H1 (cell line): ENCODE data around the gene AKT1. TPM values are rescaled to one million over a fixed set of nuclear protein-coding genes. Genes with fewer than 3 reads are reported as not detected.

ENCODE experiments used
- BCL11A ChIP-seq, 2 experiments: IDR thresholded peaks; one replicate each; pipeline ENCODE4 v1.6.1; 2011; ENCODE audit warnings: low read depth in 2 of 2, low read length in 2 of 2, mild to moderate bottlenecking in 2 of 2
- CHD1 ChIP-seq: IDR thresholded peaks from 2 replicates; pipeline ENCODE4 v1.6.1; 2012; ENCODE audit warnings: low read depth, low read length, improper control_type of control experiment
- GTF2F1 ChIP-seq: IDR thresholded peaks from 2 replicates; pipeline ENCODE4 v1.6.1; 2012; ENCODE audit warnings: low read depth, low read length, improper control_type of control experiment, borderline replicate concordance
- SIN3A ChIP-seq, 2 experiments: IDR thresholded peaks in 1 of 2; conservative IDR thresholded peaks in 1 of 2; 2 replicates each; pipeline ENCODE4 v1.6.1; 2011 to 2012; ENCODE audit warnings: low read length in 2 of 2, improper control_type of control experiment in 1 of 2, low read depth in 1 of 2, mild to moderate bottlenecking in 1 of 2
- SP1 ChIP-seq: IDR thresholded peaks from 2 replicates; pipeline ENCODE4 v1.6.1; 2011; ENCODE audit warnings: low read depth, low read length
- TEAD4 ChIP-seq: IDR thresholded peaks from 2 replicates; pipeline ENCODE4 v1.6.1; 2012; ENCODE audit warnings: low read depth, low read length, inconsistent platforms, mixed read lengths
- polyA plus RNA-seq, 7 experiments: library from polyadenylated mRNA; depleted of rRNA in 3 of 7; stranded (reverse) in 5 of 7; unstranded in 2 of 7; fragments of >200 nt in 5 of 7; fragments of 200-250 nt in 2 of 7; gene quantifications; 1 replicate in 5 of 7; 2 replicates in 1 of 7; 4 replicates in 1 of 7; pipeline versions ENCODE4 v1.2.1 to v1.2.3, GENCODE V29; 2011 to 2013; ENCODE audit warnings: missing spikeins in 2 of 7, mixed read lengths in 2 of 7
- total RNA-seq: library from RNA; stranded (reverse); fragmentation: NEBNext Ultra II Directional; extraction: Animal tissue kit (Norgen Biotek cat#: 25700); gene quantifications from 2 replicates; pipeline ENCODE4 v1.2.1, GENCODE V29; 2021
- TF ChIP-seq, protein P1 (sequence below): fragments of 300-600 bp; sonication (generic); IDR thresholded peaks from 2 replicates; pipeline ENCODE4 v1.7.1; 2012; ENCODE audit warnings: low read length, moderate library complexity, mild to moderate bottlenecking, inconsistent platforms; ENCODE audit not compliant: insufficient replicate concordance
- TF ChIP-seq, protein P2 (sequence below): IDR thresholded peaks from 2 replicates; pipeline ENCODE4 v1.6.1; 2012; ENCODE audit warnings: low read length, inconsistent platforms

The AKT1 gene
- total and polyA plus RNA-seq, 2 of the 8 experiments (the other 6 are each of a cell fraction or from before 2014, with no cell fraction given), result 68.1 to 71.5 TPM

DNA sequence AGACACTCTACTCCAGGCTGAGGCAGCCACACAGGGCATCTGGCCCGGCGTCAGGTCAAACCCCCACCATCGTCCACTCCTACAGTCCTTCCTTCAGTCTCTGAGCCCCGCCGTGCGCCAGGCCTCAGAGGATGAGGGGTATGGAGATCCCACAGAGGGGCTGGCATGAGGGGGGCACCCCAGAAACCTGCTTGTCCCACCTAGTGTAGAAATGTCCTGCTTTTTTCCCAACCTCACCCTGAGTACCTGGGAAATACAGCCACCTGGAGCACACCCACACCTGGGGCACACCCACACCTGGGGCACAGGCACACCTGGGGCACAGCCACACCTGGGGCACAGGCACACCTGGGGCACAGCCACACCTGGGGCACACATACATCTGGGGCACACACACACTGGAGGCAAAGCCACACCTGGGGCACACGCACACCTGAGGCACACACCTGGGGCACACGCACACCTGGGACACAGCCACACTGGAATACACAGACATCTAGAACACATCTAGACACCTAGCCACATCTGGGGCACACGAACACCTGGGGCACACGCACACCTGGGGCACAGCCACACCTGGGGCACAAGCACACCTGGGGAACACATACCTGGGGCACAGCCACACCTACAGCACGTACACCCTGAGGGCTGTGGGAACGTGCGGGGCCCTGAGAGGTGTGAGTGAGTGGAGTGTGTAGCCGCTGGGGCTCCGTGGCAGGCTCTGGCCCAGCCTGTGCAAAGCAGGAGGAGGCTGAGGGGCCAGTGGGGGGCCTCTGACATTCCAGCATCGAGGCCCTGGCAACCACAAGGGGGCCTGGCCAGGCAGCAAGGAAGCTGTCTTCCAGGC lies 18.4 kb downstream of the AKT1 start (continued):
- TF ChIP-seq, protein P1, sequence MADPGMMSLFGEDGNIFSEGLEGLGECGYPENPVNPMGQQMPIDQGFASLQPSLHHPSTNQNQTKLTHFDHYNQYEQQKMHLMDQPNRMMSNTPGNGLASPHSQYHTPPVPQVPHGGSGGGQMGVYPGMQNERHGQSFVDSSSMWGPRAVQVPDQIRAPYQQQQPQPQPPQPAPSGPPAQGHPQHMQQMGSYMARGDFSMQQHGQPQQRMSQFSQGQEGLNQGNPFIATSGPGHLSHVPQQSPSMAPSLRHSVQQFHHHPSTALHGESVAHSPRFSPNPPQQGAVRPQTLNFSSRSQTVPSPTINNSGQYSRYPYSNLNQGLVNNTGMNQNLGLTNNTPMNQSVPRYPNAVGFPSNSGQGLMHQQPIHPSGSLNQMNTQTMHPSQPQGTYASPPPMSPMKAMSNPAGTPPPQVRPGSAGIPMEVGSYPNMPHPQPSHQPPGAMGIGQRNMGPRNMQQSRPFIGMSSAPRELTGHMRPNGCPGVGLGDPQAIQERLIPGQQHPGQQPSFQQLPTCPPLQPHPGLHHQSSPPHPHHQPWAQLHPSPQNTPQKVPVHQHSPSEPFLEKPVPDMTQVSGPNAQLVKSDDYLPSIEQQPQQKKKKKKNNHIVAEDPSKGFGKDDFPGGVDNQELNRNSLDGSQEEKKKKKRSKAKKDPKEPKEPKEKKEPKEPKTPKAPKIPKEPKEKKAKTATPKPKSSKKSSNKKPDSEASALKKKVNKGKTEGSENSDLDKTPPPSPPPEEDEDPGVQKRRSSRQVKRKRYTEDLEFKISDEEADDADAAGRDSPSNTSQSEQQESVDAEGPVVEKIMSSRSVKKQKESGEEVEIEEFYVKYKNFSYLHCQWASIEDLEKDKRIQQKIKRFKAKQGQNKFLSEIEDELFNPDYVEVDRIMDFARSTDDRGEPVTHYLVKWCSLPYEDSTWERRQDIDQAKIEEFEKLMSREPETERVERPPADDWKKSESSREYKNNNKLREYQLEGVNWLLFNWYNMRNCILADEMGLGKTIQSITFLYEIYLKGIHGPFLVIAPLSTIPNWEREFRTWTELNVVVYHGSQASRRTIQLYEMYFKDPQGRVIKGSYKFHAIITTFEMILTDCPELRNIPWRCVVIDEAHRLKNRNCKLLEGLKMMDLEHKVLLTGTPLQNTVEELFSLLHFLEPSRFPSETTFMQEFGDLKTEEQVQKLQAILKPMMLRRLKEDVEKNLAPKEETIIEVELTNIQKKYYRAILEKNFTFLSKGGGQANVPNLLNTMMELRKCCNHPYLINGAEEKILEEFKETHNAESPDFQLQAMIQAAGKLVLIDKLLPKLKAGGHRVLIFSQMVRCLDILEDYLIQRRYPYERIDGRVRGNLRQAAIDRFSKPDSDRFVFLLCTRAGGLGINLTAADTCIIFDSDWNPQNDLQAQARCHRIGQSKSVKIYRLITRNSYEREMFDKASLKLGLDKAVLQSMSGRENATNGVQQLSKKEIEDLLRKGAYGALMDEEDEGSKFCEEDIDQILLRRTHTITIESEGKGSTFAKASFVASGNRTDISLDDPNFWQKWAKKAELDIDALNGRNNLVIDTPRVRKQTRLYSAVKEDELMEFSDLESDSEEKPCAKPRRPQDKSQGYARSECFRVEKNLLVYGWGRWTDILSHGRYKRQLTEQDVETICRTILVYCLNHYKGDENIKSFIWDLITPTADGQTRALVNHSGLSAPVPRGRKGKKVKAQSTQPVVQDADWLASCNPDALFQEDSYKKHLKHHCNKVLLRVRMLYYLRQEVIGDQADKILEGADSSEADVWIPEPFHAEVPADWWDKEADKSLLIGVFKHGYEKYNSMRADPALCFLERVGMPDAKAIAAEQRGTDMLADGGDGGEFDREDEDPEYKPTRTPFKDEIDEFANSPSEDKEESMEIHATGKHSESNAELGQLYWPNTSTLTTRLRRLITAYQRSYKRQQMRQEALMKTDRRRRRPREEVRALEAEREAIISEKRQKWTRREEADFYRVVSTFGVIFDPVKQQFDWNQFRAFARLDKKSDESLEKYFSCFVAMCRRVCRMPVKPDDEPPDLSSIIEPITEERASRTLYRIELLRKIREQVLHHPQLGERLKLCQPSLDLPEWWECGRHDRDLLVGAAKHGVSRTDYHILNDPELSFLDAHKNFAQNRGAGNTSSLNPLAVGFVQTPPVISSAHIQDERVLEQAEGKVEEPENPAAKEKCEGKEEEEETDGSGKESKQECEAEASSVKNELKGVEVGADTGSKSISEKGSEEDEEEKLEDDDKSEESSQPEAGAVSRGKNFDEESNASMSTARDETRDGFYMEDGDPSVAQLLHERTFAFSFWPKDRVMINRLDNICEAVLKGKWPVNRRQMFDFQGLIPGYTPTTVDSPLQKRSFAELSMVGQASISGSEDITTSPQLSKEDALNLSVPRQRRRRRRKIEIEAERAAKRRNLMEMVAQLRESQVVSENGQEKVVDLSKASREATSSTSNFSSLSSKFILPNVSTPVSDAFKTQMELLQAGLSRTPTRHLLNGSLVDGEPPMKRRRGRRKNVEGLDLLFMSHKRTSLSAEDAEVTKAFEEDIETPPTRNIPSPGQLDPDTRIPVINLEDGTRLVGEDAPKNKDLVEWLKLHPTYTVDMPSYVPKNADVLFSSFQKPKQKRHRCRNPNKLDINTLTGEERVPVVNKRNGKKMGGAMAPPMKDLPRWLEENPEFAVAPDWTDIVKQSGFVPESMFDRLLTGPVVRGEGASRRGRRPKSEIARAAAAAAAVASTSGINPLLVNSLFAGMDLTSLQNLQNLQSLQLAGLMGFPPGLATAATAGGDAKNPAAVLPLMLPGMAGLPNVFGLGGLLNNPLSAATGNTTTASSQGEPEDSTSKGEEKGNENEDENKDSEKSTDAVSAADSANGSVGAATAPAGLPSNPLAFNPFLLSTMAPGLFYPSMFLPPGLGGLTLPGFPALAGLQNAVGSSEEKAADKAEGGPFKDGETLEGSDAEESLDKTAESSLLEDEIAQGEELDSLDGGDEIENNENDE, result no peak
- TF ChIP-seq, protein P2, sequence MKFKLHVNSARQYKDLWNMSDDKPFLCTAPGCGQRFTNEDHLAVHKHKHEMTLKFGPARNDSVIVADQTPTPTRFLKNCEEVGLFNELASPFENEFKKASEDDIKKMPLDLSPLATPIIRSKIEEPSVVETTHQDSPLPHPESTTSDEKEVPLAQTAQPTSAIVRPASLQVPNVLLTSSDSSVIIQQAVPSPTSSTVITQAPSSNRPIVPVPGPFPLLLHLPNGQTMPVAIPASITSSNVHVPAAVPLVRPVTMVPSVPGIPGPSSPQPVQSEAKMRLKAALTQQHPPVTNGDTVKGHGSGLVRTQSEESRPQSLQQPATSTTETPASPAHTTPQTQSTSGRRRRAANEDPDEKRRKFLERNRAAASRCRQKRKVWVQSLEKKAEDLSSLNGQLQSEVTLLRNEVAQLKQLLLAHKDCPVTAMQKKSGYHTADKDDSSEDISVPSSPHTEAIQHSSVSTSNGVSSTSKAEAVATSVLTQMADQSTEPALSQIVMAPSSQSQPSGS, result no peak
- TF ChIP-seq SIN3A (conservative IDR thresholded peaks at IDR 0.05 in 1 of 2, IDR thresholded peaks at IDR 0.05 in 1 of 2; ENCODE audit: low read depth in 1 of 2, low read length in 2 of 2) (no peak), BCL11A (IDR thresholded peaks at IDR 0.05; ENCODE audit: low read depth in 2 of 2, low read length in 2 of 2) (no peak), SP1 (no peak), CHD1 (no peak), GTF2F1 (no peak), TEAD4 (0 out of 2 replicates have a peak, but pooled peaks have one; percentile 60)
